ENCODE measurements around the gene CMC2.

The CMC2 gene

DNA sequence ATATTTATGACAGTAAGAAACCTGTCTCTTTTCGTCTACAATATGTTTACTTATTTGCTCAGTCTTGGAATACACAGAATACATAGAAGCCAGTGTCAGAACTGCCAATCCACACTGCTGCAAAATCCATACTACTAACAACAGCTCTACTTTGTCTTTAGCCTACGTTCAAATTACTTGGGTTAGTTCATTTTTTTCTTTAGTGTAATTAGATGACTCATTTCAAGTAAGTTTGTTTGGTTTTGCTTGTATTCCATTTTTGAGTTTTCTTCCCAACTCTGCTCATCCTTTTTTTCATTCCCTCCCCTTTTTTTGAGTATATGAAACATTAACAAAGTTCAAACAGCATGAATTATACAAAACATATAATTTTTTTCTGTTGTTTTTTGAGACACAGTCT, 16.9 kb downstream of the CMC2 start:
- TF ChIP-seq EGR1 (IDR thresholded peaks at IDR 0.05) = no peak
- TF ChIP-seq, protein P1, sequence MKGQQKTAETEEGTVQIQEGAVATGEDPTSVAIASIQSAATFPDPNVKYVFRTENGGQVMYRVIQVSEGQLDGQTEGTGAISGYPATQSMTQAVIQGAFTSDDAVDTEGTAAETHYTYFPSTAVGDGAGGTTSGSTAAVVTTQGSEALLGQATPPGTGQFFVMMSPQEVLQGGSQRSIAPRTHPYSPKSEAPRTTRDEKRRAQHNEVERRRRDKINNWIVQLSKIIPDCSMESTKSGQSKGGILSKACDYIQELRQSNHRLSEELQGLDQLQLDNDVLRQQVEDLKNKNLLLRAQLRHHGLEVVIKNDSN (IDR thresholded peaks at IDR 0.05) = no peak
- no peak for TF ChIP-seq RAD21 (IDR thresholded peaks at IDR 0.05; ENCODE audit: low read depth)
- no peak for TF ChIP-seq CREB1 (IDR thresholded peaks at IDR 0.05; ENCODE audit: low read depth)
- no peak for TF ChIP-seq NFIC (IDR thresholded peaks at IDR 0.05)
- no peak for TF ChIP-seq TCF12 (IDR thresholded peaks at IDR 0.05; ENCODE audit: low read depth)
- no peak for TF ChIP-seq TAF1 (IDR thresholded peaks at IDR 0.05; ENCODE audit: low read depth)
- no peak for TF ChIP-seq TEAD4 (IDR thresholded peaks at IDR 0.05)
- no peak for TF ChIP-seq CEBPB (IDR thresholded peaks at IDR 0.05)
- no peak for TF ChIP-seq FOXM1 (IDR thresholded peaks at IDR 0.05; ENCODE audit: borderline replicate concordance, low read depth)
- TF ChIP-seq, protein P2, sequence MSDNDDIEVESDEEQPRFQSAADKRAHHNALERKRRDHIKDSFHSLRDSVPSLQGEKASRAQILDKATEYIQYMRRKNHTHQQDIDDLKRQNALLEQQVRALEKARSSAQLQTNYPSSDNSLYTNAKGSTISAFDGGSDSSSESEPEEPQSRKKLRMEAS (IDR thresholded peaks at IDR 0.05) = no peak

DNA sequence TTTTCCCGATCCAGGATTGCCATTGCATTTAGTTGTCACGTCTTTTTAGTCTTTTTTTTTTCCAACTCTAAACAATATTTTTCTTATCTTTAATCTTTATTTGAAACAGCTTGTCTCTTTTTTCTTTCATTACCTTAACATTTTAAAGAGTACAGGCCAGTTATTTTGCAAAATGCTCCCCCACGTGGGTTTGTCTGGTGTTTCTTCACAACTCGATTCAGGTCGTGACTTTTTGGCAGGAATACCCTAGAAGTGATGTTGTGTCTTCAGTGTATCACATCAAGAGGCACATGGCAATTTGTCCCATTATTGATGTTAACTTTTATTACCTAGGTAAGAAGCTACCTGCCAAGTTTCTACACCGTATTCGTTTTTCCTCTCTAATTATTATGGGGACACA, 17.9 kb downstream of the CMC2 start:
- TF ChIP-seq TCF12 (IDR thresholded peaks at IDR 0.05; ENCODE audit: low read depth) (no peak), TEAD4 (IDR thresholded peaks at IDR 0.05) (no peak), FOXM1 (IDR thresholded peaks at IDR 0.05; ENCODE audit: borderline replicate concordance, low read depth) (no peak), NFIC (IDR thresholded peaks at IDR 0.05) (no peak), EP300 (IDR thresholded peaks at IDR 0.05; ENCODE audit: borderline replicate concordance) (no peak)

DNA sequence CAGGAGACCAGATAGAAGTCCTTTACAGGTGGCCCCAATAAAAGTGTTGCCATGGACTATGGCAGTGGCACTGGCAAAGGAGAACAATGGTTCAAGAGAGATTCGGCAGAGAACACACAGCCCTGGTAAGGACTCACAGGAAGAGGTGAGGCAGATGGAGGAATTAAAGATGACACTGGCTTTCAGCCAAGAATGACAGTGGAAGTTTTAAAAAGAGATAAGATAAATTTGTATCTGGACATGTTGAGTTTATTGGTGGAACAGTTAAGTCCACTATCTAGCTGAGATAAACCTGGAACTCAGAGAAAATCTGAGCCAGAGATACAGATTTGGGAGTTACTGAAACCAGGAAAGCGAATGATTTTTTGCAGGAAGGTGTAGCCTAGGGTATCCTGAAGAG, 20.1 kb downstream of the CMC2 start:
- TF ChIP-seq FOXM1 (IDR thresholded peaks at IDR 0.05; ENCODE audit: borderline replicate concordance, low read depth) = no peak
- TF ChIP-seq CEBPB (IDR thresholded peaks at IDR 0.05) = no peak
- TF ChIP-seq, protein P2 (IDR thresholded peaks at IDR 0.05) = no peak

DNA sequence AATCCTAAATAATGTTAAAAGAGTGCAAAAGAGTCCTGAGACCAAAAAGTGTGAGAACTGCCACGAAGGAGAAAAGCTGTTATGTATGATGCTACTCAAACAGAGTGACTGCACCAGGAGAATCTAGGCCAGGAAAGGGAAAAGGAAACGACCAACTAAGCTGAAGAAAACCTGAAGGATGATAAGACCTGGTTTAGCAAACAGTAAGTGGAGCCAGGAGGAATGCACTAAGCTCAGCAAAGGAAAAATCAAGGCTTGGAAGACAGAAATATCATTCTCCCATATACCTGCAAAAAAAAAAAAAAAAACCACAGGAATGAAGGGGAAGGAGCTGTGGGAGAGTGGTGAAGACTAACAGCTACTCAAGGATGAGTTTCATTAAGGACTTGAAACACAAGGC, 21.1 kb downstream of the CMC2 start:
- TF ChIP-seq, protein P2 (IDR thresholded peaks at IDR 0.05) = no peak
- TF ChIP-seq RAD21 (IDR thresholded peaks at IDR 0.05; ENCODE audit: low read depth) = no peak
- TF ChIP-seq ZBTB7A (IDR thresholded peaks at IDR 0.05; ENCODE audit: low read depth) = no peak
- no peak for TF ChIP-seq EP300 (IDR thresholded peaks at IDR 0.05; ENCODE audit: borderline replicate concordance)
- no peak for TF ChIP-seq TCF12 (IDR thresholded peaks at IDR 0.05; ENCODE audit: low read depth)
- no peak for TF ChIP-seq EGR1 (IDR thresholded peaks at IDR 0.05)
- TF ChIP-seq CEBPB (IDR thresholded peaks at IDR 0.05) = no peak
- TF ChIP-seq YY1 (IDR thresholded peaks at IDR 0.05; ENCODE audit: low read depth) = no peak
- no peak for TF ChIP-seq TAF1 (IDR thresholded peaks at IDR 0.05; ENCODE audit: low read depth)

DNA sequence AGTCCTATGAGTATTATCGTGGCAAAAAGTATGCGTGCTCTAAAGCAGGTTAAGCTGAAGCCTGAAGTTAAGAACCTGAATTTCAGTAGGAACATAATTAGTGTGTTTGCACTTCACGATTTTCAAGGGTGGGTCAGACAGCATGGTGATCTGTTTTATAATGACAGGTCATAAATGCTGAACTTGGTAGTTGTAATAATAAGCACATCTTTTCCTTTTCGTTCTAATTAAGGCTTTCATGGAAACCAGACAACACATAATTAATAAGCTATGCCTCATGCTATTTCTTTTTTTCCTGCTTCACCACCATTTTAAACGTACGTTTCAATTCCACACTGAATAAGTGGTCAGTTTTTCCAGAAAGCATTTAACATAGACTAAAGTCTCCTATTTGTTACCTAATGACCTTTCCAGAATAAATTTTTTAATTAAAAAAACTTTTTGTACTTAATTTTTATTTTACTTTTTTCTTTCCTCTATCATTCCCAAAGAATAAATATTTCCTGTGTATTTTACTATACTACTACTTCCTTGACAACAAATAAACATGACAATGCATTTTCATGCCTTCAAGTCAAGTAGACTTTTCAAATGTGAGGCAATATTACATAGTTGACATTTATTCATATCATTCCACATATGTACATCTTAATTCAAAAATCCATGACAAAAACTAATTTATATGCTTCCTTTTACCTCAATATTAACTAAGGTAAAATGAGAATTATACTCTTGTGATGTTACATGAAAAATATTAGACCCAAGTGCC, 22.4 kb downstream of the CMC2 start:
- TF ChIP-seq, protein P2 (IDR thresholded peaks at IDR 0.05) = no peak
- TF ChIP-seq ZBTB7A (IDR thresholded peaks at IDR 0.05; ENCODE audit: low read depth) (no peak), EGR1 (IDR thresholded peaks at IDR 0.05) (no peak), TCF12 (IDR thresholded peaks at IDR 0.05; ENCODE audit: low read depth) (no peak), CEBPB (IDR thresholded peaks at IDR 0.05) (no peak), FOXM1 (IDR thresholded peaks at IDR 0.05; ENCODE audit: borderline replicate concordance, low read depth) (no peak), CREB1 (IDR thresholded peaks at IDR 0.05; ENCODE audit: low read depth) (no peak), RAD21 (IDR thresholded peaks at IDR 0.05; ENCODE audit: low read depth) (no peak), TAF1 (IDR thresholded peaks at IDR 0.05; ENCODE audit: low read depth) (no peak), NFIC (IDR thresholded peaks at IDR 0.05) (no peak), TEAD4 (IDR thresholded peaks at IDR 0.05) (no peak), EP300 (IDR thresholded peaks at IDR 0.05; ENCODE audit: borderline replicate concordance) (no peak), YY1 (IDR thresholded peaks at IDR 0.05; ENCODE audit: low read depth) (no peak)
- TF ChIP-seq, protein P3, sequence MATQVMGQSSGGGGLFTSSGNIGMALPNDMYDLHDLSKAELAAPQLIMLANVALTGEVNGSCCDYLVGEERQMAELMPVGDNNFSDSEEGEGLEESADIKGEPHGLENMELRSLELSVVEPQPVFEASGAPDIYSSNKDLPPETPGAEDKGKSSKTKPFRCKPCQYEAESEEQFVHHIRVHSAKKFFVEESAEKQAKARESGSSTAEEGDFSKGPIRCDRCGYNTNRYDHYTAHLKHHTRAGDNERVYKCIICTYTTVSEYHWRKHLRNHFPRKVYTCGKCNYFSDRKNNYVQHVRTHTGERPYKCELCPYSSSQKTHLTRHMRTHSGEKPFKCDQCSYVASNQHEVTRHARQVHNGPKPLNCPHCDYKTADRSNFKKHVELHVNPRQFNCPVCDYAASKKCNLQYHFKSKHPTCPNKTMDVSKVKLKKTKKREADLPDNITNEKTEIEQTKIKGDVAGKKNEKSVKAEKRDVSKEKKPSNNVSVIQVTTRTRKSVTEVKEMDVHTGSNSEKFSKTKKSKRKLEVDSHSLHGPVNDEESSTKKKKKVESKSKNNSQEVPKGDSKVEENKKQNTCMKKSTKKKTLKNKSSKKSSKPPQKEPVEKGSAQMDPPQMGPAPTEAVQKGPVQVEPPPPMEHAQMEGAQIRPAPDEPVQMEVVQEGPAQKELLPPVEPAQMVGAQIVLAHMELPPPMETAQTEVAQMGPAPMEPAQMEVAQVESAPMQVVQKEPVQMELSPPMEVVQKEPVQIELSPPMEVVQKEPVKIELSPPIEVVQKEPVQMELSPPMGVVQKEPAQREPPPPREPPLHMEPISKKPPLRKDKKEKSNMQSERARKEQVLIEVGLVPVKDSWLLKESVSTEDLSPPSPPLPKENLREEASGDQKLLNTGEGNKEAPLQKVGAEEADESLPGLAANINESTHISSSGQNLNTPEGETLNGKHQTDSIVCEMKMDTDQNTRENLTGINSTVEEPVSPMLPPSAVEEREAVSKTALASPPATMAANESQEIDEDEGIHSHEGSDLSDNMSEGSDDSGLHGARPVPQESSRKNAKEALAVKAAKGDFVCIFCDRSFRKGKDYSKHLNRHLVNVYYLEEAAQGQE (IDR thresholded peaks at IDR 0.05; ENCODE audit: low read depth) = no peak
- TF ChIP-seq, protein P1 (IDR thresholded peaks at IDR 0.05) = no peak

DNA sequence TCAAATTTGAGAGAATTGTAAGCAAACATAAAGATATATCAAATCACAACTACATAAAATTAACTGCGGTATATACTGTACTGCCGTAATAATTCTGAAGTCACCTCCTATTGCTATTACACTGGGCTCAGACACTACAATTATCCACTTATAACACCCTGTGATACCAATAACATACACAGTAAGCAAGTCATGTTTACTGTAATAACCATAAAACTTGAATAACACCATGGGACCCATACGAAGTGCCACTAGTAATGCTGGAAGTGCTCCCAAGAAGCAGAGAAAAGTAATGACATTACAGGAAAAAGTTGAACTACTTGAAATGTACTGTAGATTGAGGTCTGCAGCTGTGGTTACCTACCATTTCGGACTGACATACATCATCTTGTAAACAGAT, 24.0 kb downstream of the CMC2 start:
- TF ChIP-seq NFIC (IDR thresholded peaks at IDR 0.05) (no peak), FOXM1 (IDR thresholded peaks at IDR 0.05; ENCODE audit: borderline replicate concordance, low read depth) (no peak), CREB1 (IDR thresholded peaks at IDR 0.05; ENCODE audit: low read depth) (no peak), TAF1 (IDR thresholded peaks at IDR 0.05; ENCODE audit: low read depth) (no peak), TEAD4 (IDR thresholded peaks at IDR 0.05) (no peak), EGR1 (IDR thresholded peaks at IDR 0.05) (no peak), RAD21 (IDR thresholded peaks at IDR 0.05; ENCODE audit: low read depth) (no peak), CEBPB (IDR thresholded peaks at IDR 0.05) (no peak), EP300 (IDR thresholded peaks at IDR 0.05; ENCODE audit: borderline replicate concordance) (no peak), TCF12 (IDR thresholded peaks at IDR 0.05; ENCODE audit: low read depth) (no peak), YY1 (IDR thresholded peaks at IDR 0.05; ENCODE audit: low read depth) (no peak), ZBTB7A (IDR thresholded peaks at IDR 0.05; ENCODE audit: low read depth) (no peak)
- TF ChIP-seq, protein P1 (IDR thresholded peaks at IDR 0.05) = no peak
- TF ChIP-seq, protein P3 (IDR thresholded peaks at IDR 0.05; ENCODE audit: low read depth) = no peak
- TF ChIP-seq, protein P2 (IDR thresholded peaks at IDR 0.05) = no peak

Measured in Ishikawa (cell line).